ENCODE results near the gene PTPRG. TPM values are rescaled to one million over a fixed set of nuclear protein-coding genes. Genes with fewer than 3 reads are reported as not detected.

Gene PTPRG
- total RNA-seq, 1 donor from 2014 or later: 80.7 TPM

DNA sequence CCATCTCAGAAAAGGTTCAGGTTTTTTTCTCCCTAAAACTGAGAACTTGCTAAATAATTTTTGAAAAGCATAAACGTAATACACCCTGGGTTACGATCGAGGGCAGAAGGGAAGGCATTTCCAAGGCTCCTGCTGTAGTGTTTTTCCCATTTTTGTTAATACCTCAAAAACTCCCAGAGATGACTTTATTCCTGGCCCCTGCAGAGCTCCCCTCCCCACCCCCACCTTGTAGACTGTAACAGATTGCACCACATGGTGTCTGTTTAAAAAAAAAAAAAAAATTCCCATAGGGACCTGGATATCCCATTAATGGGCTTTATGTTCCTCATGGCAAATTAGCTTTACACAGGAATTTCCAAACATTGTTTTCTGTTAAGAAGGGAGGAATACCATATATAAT, 773.8 kb downstream of the PTPRG start:
- Mint-ChIP-seq H3K27me3 (ENCODE audit: unreplicated experiment) (no peaks in the 10 kb centered on the region), H3K4me3 (ENCODE audit: unreplicated experiment) (no peak overlapping the region), H3K9me3 (ENCODE audit: unreplicated experiment) (no peaks in the 10 kb centered on the region), H3K36me3 (ENCODE audit: low read depth, unreplicated experiment) (no peaks in the 10 kb centered on the region), H3K27ac (ENCODE audit: unreplicated experiment) (no peak overlapping the region), H3K4me1 (ENCODE audit: unreplicated experiment) (peaks cover 6% of the 10 kb centered on the region)
- no peak for DNase-seq (ENCODE audit: low spot score)
- TF ChIP-seq, protein P1, sequence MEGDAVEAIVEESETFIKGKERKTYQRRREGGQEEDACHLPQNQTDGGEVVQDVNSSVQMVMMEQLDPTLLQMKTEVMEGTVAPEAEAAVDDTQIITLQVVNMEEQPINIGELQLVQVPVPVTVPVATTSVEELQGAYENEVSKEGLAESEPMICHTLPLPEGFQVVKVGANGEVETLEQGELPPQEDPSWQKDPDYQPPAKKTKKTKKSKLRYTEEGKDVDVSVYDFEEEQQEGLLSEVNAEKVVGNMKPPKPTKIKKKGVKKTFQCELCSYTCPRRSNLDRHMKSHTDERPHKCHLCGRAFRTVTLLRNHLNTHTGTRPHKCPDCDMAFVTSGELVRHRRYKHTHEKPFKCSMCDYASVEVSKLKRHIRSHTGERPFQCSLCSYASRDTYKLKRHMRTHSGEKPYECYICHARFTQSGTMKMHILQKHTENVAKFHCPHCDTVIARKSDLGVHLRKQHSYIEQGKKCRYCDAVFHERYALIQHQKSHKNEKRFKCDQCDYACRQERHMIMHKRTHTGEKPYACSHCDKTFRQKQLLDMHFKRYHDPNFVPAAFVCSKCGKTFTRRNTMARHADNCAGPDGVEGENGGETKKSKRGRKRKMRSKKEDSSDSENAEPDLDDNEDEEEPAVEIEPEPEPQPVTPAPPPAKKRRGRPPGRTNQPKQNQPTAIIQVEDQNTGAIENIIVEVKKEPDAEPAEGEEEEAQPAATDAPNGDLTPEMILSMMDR (IDR thresholded peaks at IDR 0.05; ENCODE audit: unreplicated experiment): no peak

DNA sequence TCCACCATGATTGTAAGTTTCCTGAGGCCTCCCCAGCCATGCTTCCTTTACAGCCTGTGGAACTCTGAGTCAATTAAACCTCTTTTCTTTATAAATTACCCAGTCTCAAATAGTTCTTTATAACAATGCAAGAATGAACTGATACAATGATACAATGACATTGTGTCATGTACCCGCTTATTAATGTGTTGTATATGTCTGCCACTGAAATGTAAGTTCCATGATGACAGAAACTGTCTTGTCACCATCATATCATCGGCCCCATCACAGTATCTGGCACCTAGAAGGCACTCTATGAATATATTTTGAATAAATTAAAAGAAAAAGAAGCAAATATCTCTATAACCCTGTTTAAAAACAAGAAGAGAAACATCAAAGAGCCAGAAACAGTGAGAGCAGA, 782.4 kb downstream of the PTPRG start:
- H3K27ac Mint-ChIP-seq (ENCODE audit: unreplicated experiment): no peak overlapping the region
- no peaks in the 10 kb centered on the region for H3K36me3 Mint-ChIP-seq (ENCODE audit: low read depth, unreplicated experiment)
- TF ChIP-seq, protein P1 (IDR thresholded peaks at IDR 0.05; ENCODE audit: unreplicated experiment): no peak
- H3K27me3 Mint-ChIP-seq (ENCODE audit: unreplicated experiment): no peaks in the 10 kb centered on the region
- no peak overlapping the region for H3K4me3 Mint-ChIP-seq (ENCODE audit: unreplicated experiment)
- H3K9me3 Mint-ChIP-seq (ENCODE audit: unreplicated experiment): no peaks in the 10 kb centered on the region
- no peak for DNase-seq (ENCODE audit: low spot score)
- no peaks in the 10 kb centered on the region for H3K4me1 Mint-ChIP-seq (ENCODE audit: unreplicated experiment)

All from endothelial cell (in vitro differentiated cells).